GM18502 (cell line): ENCODE measurements around the gene OR51I1.
A peak's percentile ranks its signal among the peaks of the same experiment; 100 is the strongest.

ENCODE experiments used
- ATAC-seq: cut with Tn5 transposase; IDR thresholded peaks from one replicate; pipeline ENCODE4 v1.9.1; 2021; ENCODE audit warnings: mild to moderate bottlenecking; ENCODE audit not compliant: unreplicated experiment, poor library complexity

OR51I1 gene

GRCh38 chr11:5441414-5441813 lies at the start of gene OR51I1:
Gene OR51I1, minus strand, starts transcription at chr11:5441514. Its CDS starts 0 bp downstream, at chr11:5441514.
- ATAC-seq = no peak

- ATAC-seq = no peak
Observed at GRCh38 chr11:5489576-5490357, 48.5 kb upstream of the OR51I1 start.

- ATAC-seq = no peak
Observed at GRCh38 chr11:5488798-5489399, 47.6 kb upstream of the OR51I1 start.

GRCh38 chr11:5488385-5488784 lies 47.1 kb upstream of the OR51I1 start, which contains the start of gene OR52D1:
Gene OR52D1, plus strand, starts transcription at chr11:5488685. Its CDS starts 22 bp downstream, at chr11:5488707.
- ATAC-seq = no peak

GRCh38 chr11:5486421-5486820 lies 45.1 kb upstream of the OR51I1 start:
- no peak for ATAC-seq

- no peak for ATAC-seq
Observed at GRCh38 chr11:5486003-5486402, 44.7 kb upstream of the OR51I1 start.

GRCh38 chr11:5476186-5476819 lies 35.0 kb upstream of the OR51I1 start:
- ATAC-seq = peak; percentile 84

- ATAC-seq = no peak
Observed at GRCh38 chr11:5473921-5474320, 32.6 kb upstream of the OR51I1 start.

- ATAC-seq = no peak
Observed at GRCh38 chr11:5467527-5467926, 26.2 kb upstream of the OR51I1 start.

GRCh38 chr11:5460983-5461621 lies 19.8 kb upstream of the OR51I1 start:
- no peak for ATAC-seq

- ATAC-seq = no peak
Observed at GRCh38 chr11:5449432-5449831, 8.1 kb upstream of the OR51I1 start.

- no peak for ATAC-seq
Observed at GRCh38 chr11:5449023-5449422, 7.7 kb upstream of the OR51I1 start, which contains the start of gene OR51I2. Gene OR51I2, plus strand, starts transcription at chr11:5449323. Its CDS starts 4,166 bp downstream, at chr11:5453489.

GRCh38 chr11:5443835-5444393 lies 2.6 kb upstream of the OR51I1 start:
- ATAC-seq = no peak

GRCh38 chr11:5423131-5423530 lies 18.2 kb downstream of the OR51I1 start:
- no peak for ATAC-seq

- ATAC-seq = no peak
Observed at GRCh38 chr11:5421811-5422210, 19.5 kb downstream of the OR51I1 start, which contains the start of gene OR51Q1. Gene OR51Q1, plus strand, starts transcription at chr11:5422111. Its CDS starts 90 bp downstream, at chr11:5422201.

- no peak for ATAC-seq
Observed at GRCh38 chr11:5420993-5421392, 20.3 kb downstream of the OR51I1 start.

- ATAC-seq = no peak
Observed at GRCh38 chr11:5405173-5405572, 36.1 kb downstream of the OR51I1 start.

GRCh38 chr11:5398936-5399335 lies 42.4 kb downstream of the OR51I1 start:
- ATAC-seq = no peak

GRCh38 chr11:5394091-5394490 lies 47.2 kb downstream of the OR51I1 start:
- ATAC-seq = no peak
